HCT116 (cell line): ENCODE results near the gene ADAMTSL5.
"Not testable (repeated sequence)": the region's sequence is repeated elsewhere in the genome, so short reads cannot be mapped to it uniquely, and the experiment has no call there.

Experiments
- CTCF ChIP-seq, 3 experiments: fragments of 200-600 bp in 1 of 3; sonication (generic) in 1 of 3; IDR thresholded peaks in 2 of 3; conservative IDR thresholded peaks in 1 of 3; 2 replicates each; pipeline ENCODE4 v1.5.1; 2012 to 2017; ENCODE audit warnings: low read depth in 2 of 3, low read length in 2 of 3, antibody characterized with exemption in 1 of 3, borderline replicate concordance in 1 of 3, control low read depth in 1 of 3, mild to moderate bottlenecking in 1 of 3, mixed read lengths in 1 of 3, mixed run types in 1 of 3, moderate library complexity in 1 of 3; ENCODE audit not compliant: insufficient read depth in 1 of 3
- EZH2phosphoT487 ChIP-seq: fragments of 200-600 bp; IDR thresholded peaks from 2 replicates; pipeline ENCODE4 v1.6.1; 2018; ENCODE audit warnings: antibody characterized with exemption, borderline replicate concordance
- JUND ChIP-seq: IDR thresholded peaks from 2 replicates; pipeline ENCODE4 v1.6.1; 2012
- POLR2A ChIP-seq: IDR thresholded peaks from 2 replicates; pipeline ENCODE4 v1.7.0; 2011; ENCODE audit warnings: borderline replicate concordance; ENCODE audit not compliant: insufficient read depth, insufficient read length; ENCODE audit errors: extremely low read depth
- TCF7L2 ChIP-seq: IDR thresholded peaks from 2 replicates; pipeline ENCODE4 v1.7.0; 2011; ENCODE audit warnings: borderline replicate concordance, inconsistent platforms; ENCODE audit not compliant: insufficient read depth, insufficient read length; ENCODE audit errors: extremely low read depth
- YY1 ChIP-seq: IDR thresholded peaks from 2 replicates; pipeline ENCODE4 v1.6.1; 2011; ENCODE audit warnings: low read length, low read depth, moderate library complexity, mild to moderate bottlenecking; ENCODE audit not compliant: insufficient replicate concordance; ENCODE audit errors: extremely low read depth
- ZBTB33 ChIP-seq: IDR thresholded peaks from 2 replicates; pipeline ENCODE4 v1.6.1; 2011; ENCODE audit warnings: mild to moderate bottlenecking, low read length, moderate library complexity; ENCODE audit not compliant: insufficient replicate concordance; ENCODE audit errors: extremely low read depth

DNA sequence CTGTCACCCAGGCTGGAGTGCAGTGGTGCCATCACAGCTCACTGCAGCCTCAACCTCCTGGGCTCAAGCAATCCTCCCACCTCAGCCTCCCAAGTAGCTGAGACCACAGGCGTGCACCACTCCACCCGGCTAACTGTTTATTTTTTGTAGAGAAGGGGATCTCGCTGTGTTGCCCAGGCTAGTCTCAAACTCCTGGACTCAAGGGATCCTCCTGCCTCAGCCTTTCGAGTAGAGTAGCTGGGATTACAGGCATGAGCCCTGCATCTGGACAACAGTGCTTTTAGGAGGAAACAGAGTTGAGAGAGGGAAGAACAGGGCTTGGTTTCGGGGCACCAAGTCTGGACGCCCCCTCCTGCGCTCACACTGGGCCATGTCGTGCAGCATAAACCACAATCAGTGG, 7.0 kb upstream of the ADAMTSL5 start:
- not testable (repeated sequence) for TF ChIP-seq CTCF (IDR thresholded peaks at IDR 0.05 in 2 of 3, conservative IDR thresholded peaks at IDR 0.05 in 1 of 3; ENCODE audit: borderline replicate concordance in 1 of 3, insufficient read depth in 1 of 3, low read depth in 2 of 3, low read length in 2 of 3); ZBTB33; YY1; EZH2phosphoT487; POLR2A; TCF7L2; JUND
